Gastroesophageal sphincter (tissue), 2 donors: ENCODE results near the gene CPSF4L.

ENCODE experiments used
- POLR2A ChIP-seq, 2 donors: fragments of 450-650 bp; IDR thresholded peaks; one replicate each; pipeline ENCODE4 v1.6.1; 2017; ENCODE audit warnings: antibody characterized with exemption in 2 of 2, mild to moderate bottlenecking in 2 of 2, moderate library complexity in 1 of 2
- POLR2AphosphoS5 ChIP-seq: sonication (generic); formaldehyde crosslinking; IDR thresholded peaks from one replicate; pipeline ENCODE4 v1.6.1; 2017; ENCODE audit warnings: antibody characterized with exemption

- no peak for TF ChIP-seq POLR2A (IDR thresholded peaks at IDR 0.05)
- TF ChIP-seq POLR2AphosphoS5, result no peak
Observed at GRCh38 chr17:73283250-73283649, 21.6 kb upstream of the CPSF4L start.
